GM21381 (cell line): ENCODE results near the gene MAP2.

Experiments used
- ATAC-seq: cut with Tn5 transposase; IDR thresholded peaks from one replicate; pipeline ENCODE4 v1.9.1; 2021; ENCODE audit warnings: mild to moderate bottlenecking, moderate library complexity; ENCODE audit not compliant: unreplicated experiment

The MAP2 gene

GRCh38 chr2:209422191-209422754, 1.6 kb upstream of the MAP2 start:
- no peak for ATAC-seq

- ATAC-seq, result no peak
These were observed 403 bp downstream of the MAP2 start for GRCh38 chr2:209424199-209424701.

- no peak for ATAC-seq
These were observed 1.1 kb downstream of the MAP2 start for GRCh38 chr2:209424781-209425470.

- ATAC-seq, result no peak
These were observed 1.7 kb downstream of the MAP2 start for GRCh38 chr2:209425471-209426071.

- no peak for ATAC-seq
These were observed 2.6 kb downstream of the MAP2 start for GRCh38 chr2:209426432-209426831.

GRCh38 chr2:209431701-209432100, 7.9 kb downstream of the MAP2 start:
- ATAC-seq, result no peak

- no peak for ATAC-seq
These were observed 17.7 kb downstream of the MAP2 start for GRCh38 chr2:209441541-209441940.

- no peak for ATAC-seq
These were observed 19.1 kb downstream of the MAP2 start for GRCh38 chr2:209442939-209443338.

GRCh38 chr2:209445485-209445884, 21.6 kb downstream of the MAP2 start:
- ATAC-seq, result no peak

GRCh38 chr2:209451209-209451834, 27.5 kb downstream of the MAP2 start:
- no peak for ATAC-seq

GRCh38 chr2:209456489-209456888, 32.6 kb downstream of the MAP2 start:
- no peak for ATAC-seq

GRCh38 chr2:209458008-209458979, 34.4 kb downstream of the MAP2 start:
- no peak for ATAC-seq

GRCh38 chr2:209459359-209459758, 35.5 kb downstream of the MAP2 start:
- no peak for ATAC-seq

GRCh38 chr2:209460151-209460761, 36.4 kb downstream of the MAP2 start:
- no peak for ATAC-seq

- ATAC-seq, result no peak
These were observed 39.4 kb downstream of the MAP2 start for GRCh38 chr2:209463226-209463625.

GRCh38 chr2:209463835-209464234, 40.0 kb downstream of the MAP2 start:
- ATAC-seq, result no peak

GRCh38 chr2:209468846-209469245, 45.0 kb downstream of the MAP2 start:
- ATAC-seq, result no peak

GRCh38 chr2:209469481-209469880, 45.6 kb downstream of the MAP2 start:
- ATAC-seq, result no peak

GRCh38 chr2:209470466-209470865, 46.6 kb downstream of the MAP2 start:
- no peak for ATAC-seq

- ATAC-seq, result no peak
These were observed 47.2 kb downstream of the MAP2 start for GRCh38 chr2:209471037-209471436.
